OCI-LY7 (cell line): ENCODE measurements around the gene NACC1. TPM values are rescaled to one million over a fixed set of nuclear protein-coding genes. Genes with fewer than 3 reads are reported as not detected.
A peak's percentile ranks its signal among the peaks of the same experiment; 100 is the strongest.

Experiments used
- BruUV-seq: library from RNA; stranded (reverse); fragments of 400-500 nt; replicated peaks from 2 replicates; lab custom pipeline; 2021; lab: Mats Ljungman, UMichigan
- CTCF ChIA-PET: fragments of 300-600 bp; sonication (Branson Sonifier 250); formaldehyde crosslinking; loops from one replicate; lab custom pipeline; 2022; ENCODE audit warnings: antibody characterized with exemption; ENCODE audit not compliant: unreplicated experiment; lab: Charles Lee
- POLR2A ChIA-PET: fragments of 300-600 bp; sonication (Branson Sonifier 250); formaldehyde crosslinking; loops from one replicate; lab custom pipeline; 2022; ENCODE audit warnings: antibody characterized with exemption; lab: Charles Lee
- DNase-seq: peaks from one replicate; pipeline ENCODE4 v3.0.0-alpha.2; 2015; ENCODE audit warnings: low spot score
- H2AFZ ChIP-seq: fragments of 200-600 bp; sonication (generic), shearing (Covaris generic); 2 replicates; pipeline ENCODE4 v1.6.1; 2014; ENCODE audit warnings: mild to moderate bottlenecking, antibody characterized with exemption, low read length, moderate library complexity
- H3K27ac ChIP-seq: fragments of 200-600 bp; sonication (generic); 2 replicates; pipeline ENCODE4 v1.5.1; 2014; ENCODE audit warnings: mixed run types, low read depth, mild to moderate bottlenecking, moderate library complexity, low read length, inconsistent platforms; ENCODE audit not compliant: poor library complexity, severe bottlenecking
- H3K36me3 ChIP-seq: fragments of 200-600 bp; sonication (generic); 2 replicates; pipeline ENCODE4 v1.6.1; 2014; ENCODE audit warnings: mild to moderate bottlenecking, antibody characterized with exemption, low read length, moderate library complexity, mixed read lengths; ENCODE audit not compliant: insufficient read depth
- H3K4me1 ChIP-seq: fragments of 200-600 bp; sonication (generic); 2 replicates; pipeline ENCODE4 v1.5.1; 2014; ENCODE audit warnings: mild to moderate bottlenecking, low read length; ENCODE audit not compliant: insufficient read depth, poor library complexity, severe bottlenecking
- H3K4me2 ChIP-seq: fragments of 200-600 bp; sonication (generic); 2 replicates; pipeline ENCODE4 v1.6.1; 2014; ENCODE audit warnings: mild to moderate bottlenecking, low read length
- H3K4me3 ChIP-seq: fragments of 200-600 bp; sonication (generic); 2 replicates; pipeline ENCODE4 v1.5.1; 2014; ENCODE audit warnings: mild to moderate bottlenecking, low read depth, low read length; ENCODE audit not compliant: poor library complexity, severe bottlenecking
- H3K79me2 ChIP-seq: fragments of 200-600 bp; sonication (generic); 2 replicates; pipeline ENCODE4 v1.6.1; 2016; ENCODE audit warnings: low read depth, mild to moderate bottlenecking, low read length, moderate library complexity, mixed read lengths; ENCODE audit not compliant: insufficient read depth
- H3K9me2 ChIP-seq: fragments of 200-600 bp; sonication (generic); 2 replicates; pipeline ENCODE4 v1.6.1; 2016; ENCODE audit warnings: mild to moderate bottlenecking, low read length, mixed read lengths; ENCODE audit not compliant: insufficient read depth
- H3K9me3 ChIP-seq: fragments of 200-600 bp; sonication (generic); 2 replicates; pipeline ENCODE4 v1.6.1; 2014; ENCODE audit warnings: mild to moderate bottlenecking, mixed run types, low read length, mixed read lengths
- H4K20me1 ChIP-seq: fragments of 200-600 bp; sonication (generic); 2 replicates; pipeline ENCODE4 v1.6.1; 2014; ENCODE audit warnings: mild to moderate bottlenecking, antibody characterized with exemption, low read length, moderate library complexity, mixed read lengths; ENCODE audit not compliant: insufficient read depth
- EZH2phosphoT487 ChIP-seq: fragments of 200-600 bp; sonication (generic); IDR thresholded peaks from 2 replicates; pipeline ENCODE4 v1.6.1; 2018; ENCODE audit warnings: low read depth, borderline replicate concordance, mild to moderate bottlenecking, mixed run types, antibody characterized with exemption, low read length, moderate library complexity, mixed read lengths
- intact Hi-C: fragments of 100-400 bp; cut with micrococcal nuclease; formaldehyde crosslinking; loops from one replicate; pipeline ENCODE4 v1.10.0; 2022; ENCODE audit not compliant: unreplicated experiment
- total RNA-seq, 2 experiments: library from RNA; depleted of rRNA in 1 of 2; stranded (reverse); fragments of >200 nt in 1 of 2; shearing (Covaris generic) in 1 of 2; gene quantifications; 2 replicates each; pipeline ENCODE4 v1.2.3, GENCODE V29; 2014 to 2022
- TF ChIP-seq, protein P1 (sequence below): fragments of 200-600 bp; sonication (generic); conservative IDR thresholded peaks from 2 replicates; pipeline ENCODE4 v1.5.1; 2014; ENCODE audit warnings: mild to moderate bottlenecking, antibody characterized with exemption, low read length, moderate library complexity, mixed read lengths

Gene NACC1
- total RNA-seq, 2 experiments from 2014 or later: 52.9 to 56.3 TPM

- Histone ChIP-seq H3K79me2 (peaks cover 17% of the 10 kb centered on the region), H3K4me1 (peaks cover 75% of the 10 kb centered on the region), H3K9me2 (no peaks in the 10 kb centered on the region), H2AFZ (no peak overlapping the region), H3K36me3 (peaks cover 24% of the 10 kb centered on the region), H4K20me1 (no peaks in the 10 kb centered on the region), H3K4me2 (no peak overlapping the region), H3K9me3 (no peaks in the 10 kb centered on the region), H3K4me3 (no peak overlapping the region), H3K27ac (no peak overlapping the region)
- DNase-seq: no peak
- no TSS peak for BruUV-seq
- TF ChIP-seq, protein P1, sequence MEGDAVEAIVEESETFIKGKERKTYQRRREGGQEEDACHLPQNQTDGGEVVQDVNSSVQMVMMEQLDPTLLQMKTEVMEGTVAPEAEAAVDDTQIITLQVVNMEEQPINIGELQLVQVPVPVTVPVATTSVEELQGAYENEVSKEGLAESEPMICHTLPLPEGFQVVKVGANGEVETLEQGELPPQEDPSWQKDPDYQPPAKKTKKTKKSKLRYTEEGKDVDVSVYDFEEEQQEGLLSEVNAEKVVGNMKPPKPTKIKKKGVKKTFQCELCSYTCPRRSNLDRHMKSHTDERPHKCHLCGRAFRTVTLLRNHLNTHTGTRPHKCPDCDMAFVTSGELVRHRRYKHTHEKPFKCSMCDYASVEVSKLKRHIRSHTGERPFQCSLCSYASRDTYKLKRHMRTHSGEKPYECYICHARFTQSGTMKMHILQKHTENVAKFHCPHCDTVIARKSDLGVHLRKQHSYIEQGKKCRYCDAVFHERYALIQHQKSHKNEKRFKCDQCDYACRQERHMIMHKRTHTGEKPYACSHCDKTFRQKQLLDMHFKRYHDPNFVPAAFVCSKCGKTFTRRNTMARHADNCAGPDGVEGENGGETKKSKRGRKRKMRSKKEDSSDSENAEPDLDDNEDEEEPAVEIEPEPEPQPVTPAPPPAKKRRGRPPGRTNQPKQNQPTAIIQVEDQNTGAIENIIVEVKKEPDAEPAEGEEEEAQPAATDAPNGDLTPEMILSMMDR: no peak
- no peak for TF ChIP-seq EZH2phosphoT487
- intact Hi-C loops: no loop called here
- POLR2A ChIA-PET: no interaction called here
- CTCF ChIA-PET: no interaction called here
Observed at GRCh38 chr19:13097463-13098258, 20.4 kb upstream of the NACC1 start.

DNA sequence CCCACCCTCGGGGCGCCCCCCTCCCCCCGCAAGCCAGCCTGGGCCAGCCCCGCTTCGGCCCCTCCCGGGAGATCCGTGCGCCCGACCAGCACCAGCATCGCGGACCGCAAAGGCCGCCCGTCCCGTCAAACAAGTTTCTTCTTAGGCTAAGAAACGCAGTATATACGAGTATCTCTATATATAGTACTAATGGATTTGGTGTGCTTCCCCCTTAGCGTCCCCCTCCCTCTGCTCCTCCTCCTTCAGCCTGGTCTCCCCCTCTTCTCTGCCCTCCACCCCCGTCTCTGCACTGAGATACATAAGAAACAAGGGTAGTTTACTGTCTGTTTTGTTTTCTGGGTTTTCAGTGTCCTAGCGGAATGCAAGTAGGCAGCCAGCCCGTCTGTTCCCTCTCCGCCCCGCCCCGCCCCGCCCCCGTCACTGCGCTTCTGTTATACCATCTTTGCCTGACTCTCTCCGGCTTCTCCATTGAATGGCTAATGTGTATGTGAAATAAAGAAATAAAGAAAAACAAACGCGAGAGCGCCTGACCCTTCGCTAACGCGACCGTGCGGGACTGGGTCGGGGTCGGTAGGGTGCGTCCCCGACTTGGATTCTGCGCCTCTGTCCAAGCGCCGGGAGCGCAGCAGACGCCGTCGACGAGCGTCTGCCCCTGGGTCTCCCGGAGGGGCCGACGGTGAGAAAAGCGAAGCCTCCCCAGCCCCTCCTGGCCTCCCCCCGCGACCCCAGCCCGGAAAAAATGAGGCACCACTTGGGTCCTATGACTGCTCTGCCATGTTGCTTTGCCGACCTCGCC is 19.6 kb upstream of the NACC1 start:
- no peak for DNase-seq

More for the DNA sequence above, 19.6 kb upstream of the NACC1 start:
- no peaks in the 10 kb centered on the region for H3K9me3 ChIP-seq
- no peak overlapping the region for H3K4me3 ChIP-seq
- no TSS peak for BruUV-seq
- no peaks in the 10 kb centered on the region for H3K9me2 ChIP-seq
- no peak overlapping the region for H2AFZ ChIP-seq
- intact Hi-C loops: no loop called here
- peaks cover 24% of the 10 kb centered on the region for H3K36me3 ChIP-seq
- POLR2A ChIA-PET: no interaction called here
- TF ChIP-seq, protein P1: no peak
- TF ChIP-seq EZH2phosphoT487: no peak
- no peak overlapping the region for H3K27ac ChIP-seq
- H3K4me1 ChIP-seq: peaks cover 79% of the 10 kb centered on the region
- H3K79me2 ChIP-seq: peaks cover 17% of the 10 kb centered on the region
- H4K20me1 ChIP-seq: no peaks in the 10 kb centered on the region
- CTCF ChIA-PET: no interaction called here
- H3K4me2 ChIP-seq: peak overlapping the region; percentile 85; the same call in 1 of the 2 replicates
